Measurements from ENCODE around the gene ARHGAP11A. TPM values are rescaled to one million over a fixed set of nuclear protein-coding genes. Genes with fewer than 3 reads are reported as not detected.
A peak's percentile ranks its signal among the peaks of the same experiment; 100 is the strongest.

The ARHGAP11A gene
- total and polyA plus RNA-seq, 9 of the 15 experiments (the other 6 are each of a cell fraction or from before 2014, with no cell fraction given): 17.5 to 92.5 (median 61.1) TPM

GRCh38 chr15:32641517-32642059 lies 26.3 kb downstream of the ARHGAP11A start, which contains the start of gene SCG5 (continued):
- TF ChIP-seq, protein P1, sequence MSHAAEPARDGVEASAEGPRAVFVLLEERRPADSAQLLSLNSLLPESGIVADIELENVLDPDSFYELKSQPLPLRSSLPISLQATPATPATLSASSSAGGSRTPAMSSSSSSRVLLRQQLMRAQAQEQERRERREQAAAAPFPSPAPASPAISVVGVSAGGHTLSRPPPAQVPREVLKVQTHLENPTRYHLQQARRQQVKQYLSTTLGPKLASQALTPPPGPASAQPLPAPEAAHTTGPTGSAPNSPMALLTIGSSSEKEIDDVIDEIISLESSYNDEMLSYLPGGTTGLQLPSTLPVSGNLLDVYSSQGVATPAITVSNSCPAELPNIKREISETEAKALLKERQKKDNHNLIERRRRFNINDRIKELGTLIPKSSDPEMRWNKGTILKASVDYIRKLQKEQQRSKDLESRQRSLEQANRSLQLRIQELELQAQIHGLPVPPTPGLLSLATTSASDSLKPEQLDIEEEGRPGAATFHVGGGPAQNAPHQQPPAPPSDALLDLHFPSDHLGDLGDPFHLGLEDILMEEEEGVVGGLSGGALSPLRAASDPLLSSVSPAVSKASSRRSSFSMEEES (CRISPR knock-in tag; IDR thresholded peaks at IDR 0.05): no peak
- TF ChIP-seq NR2C2 (CRISPR knock-in tag; IDR thresholded peaks at IDR 0.05) (no peak), NR2C2 (tag; IDR thresholded peaks at IDR 0.05) (no peak), KDM1A (IDR thresholded peaks at IDR 0.05) (peak; percentile 69 to 78), FUS (optimal IDR thresholded peaks at IDR 0.05; ENCODE audit: low read depth, low read length) (no peak), EP400 (IDR thresholded peaks at IDR 0.05) (no peak), NFIX (CRISPR knock-in tag; IDR thresholded peaks at IDR 0.05; ENCODE audit: low read depth) (no peak), KAT2B (IDR thresholded peaks at IDR 0.05; ENCODE audit: low read depth, low read length) (no peak), USF1 (CRISPR knock-in tag; IDR thresholded peaks at IDR 0.05) (no peak), ZNF165 (CRISPR knock-in tag; IDR thresholded peaks at IDR 0.05; ENCODE audit: borderline replicate concordance) (no peak), BACH1 (tag; IDR thresholded peaks at IDR 0.05) (no peak), FIP1L1 (IDR thresholded peaks at IDR 0.05; ENCODE audit: low read depth, low read length, poor library complexity, severe bottlenecking) (no peak), SRSF3 (IDR thresholded peaks at IDR 0.05; ENCODE audit: insufficient read depth, low read length) (no peak), GABPA (tag; conservative IDR thresholded peaks at IDR 0.05; ENCODE audit: low read depth) (no peak), HSF4 (CRISPR knock-in tag; IDR thresholded peaks at IDR 0.05; ENCODE audit: borderline replicate concordance) (no peak), NFATC3 (IDR thresholded peaks at IDR 0.05) (no peak), ELK1 (CRISPR knock-in tag; IDR thresholded peaks at IDR 0.05) (no peak), MYC (IDR thresholded peaks at IDR 0.05; ENCODE audit: low read depth, low read length) (no peak), MYC (CRISPR knock-in tag; IDR thresholded peaks at IDR 0.05; ENCODE audit: borderline replicate concordance, low read depth) (no peak), TEAD1 (CRISPR knock-in tag; IDR thresholded peaks at IDR 0.05) (no peak), GABPB2 (CRISPR knock-in tag; conservative IDR thresholded peaks at IDR 0.05) (no peak), ERF (CRISPR knock-in tag; IDR thresholded peaks at IDR 0.05) (no peak), ILF3 (IDR thresholded peaks at IDR 0.05; ENCODE audit: borderline replicate concordance) (peak; percentile 47; the same call in 1 of the 2 replicates)
- TF ChIP-seq, protein P2, sequence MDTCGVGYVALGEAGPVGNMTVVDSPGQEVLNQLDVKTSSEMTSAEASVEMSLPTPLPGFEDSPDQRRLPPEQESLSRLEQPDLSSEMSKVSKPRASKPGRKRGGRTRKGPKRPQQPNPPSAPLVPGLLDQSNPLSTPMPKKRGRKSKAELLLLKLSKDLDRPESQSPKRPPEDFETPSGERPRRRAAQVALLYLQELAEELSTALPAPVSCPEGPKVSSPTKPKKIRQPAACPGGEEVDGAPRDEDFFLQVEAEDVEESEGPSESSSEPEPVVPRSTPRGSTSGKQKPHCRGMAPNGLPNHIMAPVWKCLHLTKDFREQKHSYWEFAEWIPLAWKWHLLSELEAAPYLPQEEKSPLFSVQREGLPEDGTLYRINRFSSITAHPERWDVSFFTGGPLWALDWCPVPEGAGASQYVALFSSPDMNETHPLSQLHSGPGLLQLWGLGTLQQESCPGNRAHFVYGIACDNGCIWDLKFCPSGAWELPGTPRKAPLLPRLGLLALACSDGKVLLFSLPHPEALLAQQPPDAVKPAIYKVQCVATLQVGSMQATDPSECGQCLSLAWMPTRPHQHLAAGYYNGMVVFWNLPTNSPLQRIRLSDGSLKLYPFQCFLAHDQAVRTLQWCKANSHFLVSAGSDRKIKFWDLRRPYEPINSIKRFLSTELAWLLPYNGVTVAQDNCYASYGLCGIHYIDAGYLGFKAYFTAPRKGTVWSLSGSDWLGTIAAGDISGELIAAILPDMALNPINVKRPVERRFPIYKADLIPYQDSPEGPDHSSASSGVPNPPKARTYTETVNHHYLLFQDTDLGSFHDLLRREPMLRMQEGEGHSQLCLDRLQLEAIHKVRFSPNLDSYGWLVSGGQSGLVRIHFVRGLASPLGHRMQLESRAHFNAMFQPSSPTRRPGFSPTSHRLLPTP (IDR thresholded peaks at IDR 0.05; ENCODE audit: borderline replicate concordance, extremely low read depth, insufficient read length): no peak
